DOHH2 (cell line): ENCODE data around the gene CPNE2.

Experiments
- EZH2phosphoT487 ChIP-seq: fragments of 200-600 bp; sonication (generic); IDR thresholded peaks from 2 replicates; pipeline ENCODE4 v1.6.1; 2017; ENCODE audit warnings: borderline replicate concordance, mild to moderate bottlenecking, antibody characterized with exemption, low read length, moderate library complexity, mixed read lengths
- TF ChIP-seq, protein P1 (sequence below): fragments of 200-600 bp; sonication (generic); IDR thresholded peaks from one replicate; pipeline ENCODE4 v1.5.1; 2014; ENCODE audit warnings: antibody characterized with exemption, mild to moderate bottlenecking, low read depth, low read length; ENCODE audit not compliant: poor library complexity, severe bottlenecking

DNA sequence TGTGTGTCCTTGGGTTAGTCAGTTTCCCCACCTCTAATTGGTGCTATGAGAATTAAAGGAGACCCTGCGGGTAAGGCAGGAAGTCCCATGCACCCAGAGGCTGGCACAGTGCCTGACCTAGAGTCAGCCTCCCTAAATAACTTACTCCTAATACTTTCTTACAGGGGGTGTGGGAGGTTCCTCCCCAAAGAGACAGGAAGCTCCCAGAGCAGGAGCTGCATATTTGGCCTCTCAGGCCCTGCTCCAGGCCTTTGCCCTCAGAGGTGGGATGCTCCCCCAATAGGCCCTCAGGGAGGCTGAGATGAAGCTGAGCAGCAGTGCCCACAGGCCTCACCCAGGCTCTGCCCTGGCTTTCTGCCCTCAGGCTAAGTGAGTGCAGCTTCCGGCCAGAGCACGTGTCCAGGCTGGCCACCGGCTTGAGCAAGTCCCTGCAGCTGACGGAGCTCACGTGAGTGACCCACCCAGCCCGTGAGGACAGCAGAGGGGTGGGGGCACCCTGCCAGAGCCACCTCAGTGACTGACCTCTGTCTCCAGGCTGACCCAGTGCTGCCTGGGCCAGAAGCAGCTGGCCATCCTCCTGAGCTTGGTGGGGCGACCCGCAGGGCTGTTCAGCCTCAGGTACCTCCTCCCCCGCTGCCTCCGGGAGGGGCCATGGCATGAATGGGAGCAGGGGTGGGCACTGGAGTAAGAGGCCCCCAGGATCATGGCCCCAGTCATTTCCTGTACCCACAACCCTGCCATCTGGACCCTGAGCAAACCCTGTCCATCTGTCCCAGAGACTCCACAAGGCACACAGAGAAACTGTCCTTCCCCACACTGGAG is 31.1 kb upstream of the CPNE2 start:
- TF ChIP-seq EZH2phosphoT487 = no peak
- TF ChIP-seq, protein P1, sequence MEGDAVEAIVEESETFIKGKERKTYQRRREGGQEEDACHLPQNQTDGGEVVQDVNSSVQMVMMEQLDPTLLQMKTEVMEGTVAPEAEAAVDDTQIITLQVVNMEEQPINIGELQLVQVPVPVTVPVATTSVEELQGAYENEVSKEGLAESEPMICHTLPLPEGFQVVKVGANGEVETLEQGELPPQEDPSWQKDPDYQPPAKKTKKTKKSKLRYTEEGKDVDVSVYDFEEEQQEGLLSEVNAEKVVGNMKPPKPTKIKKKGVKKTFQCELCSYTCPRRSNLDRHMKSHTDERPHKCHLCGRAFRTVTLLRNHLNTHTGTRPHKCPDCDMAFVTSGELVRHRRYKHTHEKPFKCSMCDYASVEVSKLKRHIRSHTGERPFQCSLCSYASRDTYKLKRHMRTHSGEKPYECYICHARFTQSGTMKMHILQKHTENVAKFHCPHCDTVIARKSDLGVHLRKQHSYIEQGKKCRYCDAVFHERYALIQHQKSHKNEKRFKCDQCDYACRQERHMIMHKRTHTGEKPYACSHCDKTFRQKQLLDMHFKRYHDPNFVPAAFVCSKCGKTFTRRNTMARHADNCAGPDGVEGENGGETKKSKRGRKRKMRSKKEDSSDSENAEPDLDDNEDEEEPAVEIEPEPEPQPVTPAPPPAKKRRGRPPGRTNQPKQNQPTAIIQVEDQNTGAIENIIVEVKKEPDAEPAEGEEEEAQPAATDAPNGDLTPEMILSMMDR = no peak
